SK-N-MC (cell line): ENCODE data around the gene RBM20.

Source experiments
- EZH2 ChIP-seq: fragments of 200-600 bp; sonication (generic); IDR thresholded peaks from one replicate; pipeline ENCODE4 v1.6.1; 2017; ENCODE audit warnings: antibody characterized with exemption
- FOXP2 ChIP-seq: optimal IDR thresholded peaks from 2 replicates; pipeline ENCODE3; 2011; ENCODE audit warnings: mild to moderate bottlenecking, moderate library complexity; ENCODE audit not compliant: insufficient read depth; ENCODE audit errors: extremely low read length, control extremely low read depth
- POLR2AphosphoS5 ChIP-seq: IDR thresholded peaks from 2 replicates; pipeline ENCODE4 v1.6.1; 2012; ENCODE audit warnings: mild to moderate bottlenecking, low read depth, low read length, borderline replicate concordance

DNA sequence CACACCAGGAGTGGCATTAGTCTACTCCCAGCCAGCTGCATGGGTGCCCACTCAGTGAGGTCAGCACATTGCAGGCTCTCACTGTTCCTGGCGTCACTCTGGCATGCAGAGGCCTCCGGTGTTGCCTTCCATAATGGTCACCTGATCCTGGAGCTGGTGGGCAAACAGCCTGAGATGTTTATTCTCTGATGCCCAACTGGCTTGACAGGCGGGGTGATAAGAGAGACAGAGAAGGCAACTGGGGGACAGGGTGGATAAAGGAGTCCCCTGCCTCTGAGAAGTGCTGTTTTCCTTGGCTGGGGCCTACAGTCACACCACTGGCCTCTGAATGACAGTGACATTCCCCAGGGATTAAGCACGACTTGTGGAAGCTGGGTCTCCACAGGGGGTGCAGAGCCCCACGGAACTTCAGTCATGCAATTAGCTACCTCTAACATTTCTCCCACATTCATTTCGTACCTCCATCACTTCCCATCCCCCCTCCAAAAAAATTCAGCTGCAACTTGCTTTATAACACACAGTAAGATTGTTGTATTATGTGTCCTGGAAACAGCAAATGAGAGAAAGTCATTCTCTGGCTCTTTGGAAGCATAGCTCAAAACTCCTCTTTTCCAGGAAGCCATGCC, 7.1 kb upstream of the RBM20 start:
- TF ChIP-seq POLR2AphosphoS5 (no peak), EZH2 (no peak), FOXP2 (no peak)
